Measurements from ENCODE around the gene LLGL2.

Gene LLGL2

DNA sequence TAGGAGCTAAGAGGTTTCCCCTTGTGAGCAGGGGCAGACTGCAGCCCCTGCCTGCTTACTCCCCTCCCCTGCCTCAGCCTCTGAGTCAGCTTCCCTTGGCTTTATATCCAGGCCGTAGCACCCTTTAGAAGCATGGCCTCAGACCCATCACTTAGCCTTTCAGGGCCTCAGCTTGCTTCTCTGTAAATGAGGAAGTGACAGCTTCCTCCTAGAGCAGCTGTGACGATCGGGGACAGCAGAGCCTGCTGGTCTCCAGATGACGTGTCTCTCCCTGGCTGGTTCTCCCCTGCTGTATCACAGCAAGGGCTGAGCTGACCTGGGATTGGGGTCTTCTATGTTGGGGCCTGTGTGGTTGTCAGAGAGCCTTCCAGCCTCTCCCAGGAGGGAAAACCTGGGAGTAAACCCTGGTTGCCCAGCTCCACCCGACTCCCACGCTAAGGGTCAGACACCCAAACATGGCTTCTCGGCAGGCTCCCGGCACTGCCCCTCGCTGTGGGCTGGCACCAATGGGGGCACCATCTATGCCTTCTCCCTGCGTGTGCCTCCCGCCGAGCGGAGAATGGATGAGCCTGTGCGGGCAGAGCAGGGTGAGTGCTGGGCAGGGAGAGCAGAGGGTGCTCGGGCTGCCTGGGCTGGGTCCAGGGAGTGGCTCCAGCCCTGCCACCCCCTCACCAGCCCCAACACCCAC, 45.8 kb downstream of the LLGL2 start:
- H3K4me3 ChIP-seq (ENCODE audit: low read depth, low read length) = no peak overlapping the region

DNA sequence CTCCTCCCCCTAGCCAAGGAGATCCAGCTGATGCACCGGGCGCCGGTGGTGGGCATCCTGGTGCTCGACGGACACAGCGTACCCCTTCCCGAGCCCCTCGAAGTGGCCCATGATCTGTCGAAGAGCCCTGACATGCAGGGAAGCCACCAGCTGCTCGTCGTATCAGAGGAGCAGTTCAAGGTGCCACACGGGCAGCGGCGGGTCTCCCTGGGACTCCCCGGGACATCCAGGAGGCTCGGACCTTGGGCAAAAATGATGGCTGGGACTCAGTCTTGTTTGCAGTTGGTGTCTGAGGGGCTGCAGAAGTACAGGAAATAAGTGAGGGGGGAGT, 46.4 kb downstream of the LLGL2 start:
- DNase-seq (ENCODE audit: low read depth, low spot score) = no peak
- TF ChIP-seq, protein P1, sequence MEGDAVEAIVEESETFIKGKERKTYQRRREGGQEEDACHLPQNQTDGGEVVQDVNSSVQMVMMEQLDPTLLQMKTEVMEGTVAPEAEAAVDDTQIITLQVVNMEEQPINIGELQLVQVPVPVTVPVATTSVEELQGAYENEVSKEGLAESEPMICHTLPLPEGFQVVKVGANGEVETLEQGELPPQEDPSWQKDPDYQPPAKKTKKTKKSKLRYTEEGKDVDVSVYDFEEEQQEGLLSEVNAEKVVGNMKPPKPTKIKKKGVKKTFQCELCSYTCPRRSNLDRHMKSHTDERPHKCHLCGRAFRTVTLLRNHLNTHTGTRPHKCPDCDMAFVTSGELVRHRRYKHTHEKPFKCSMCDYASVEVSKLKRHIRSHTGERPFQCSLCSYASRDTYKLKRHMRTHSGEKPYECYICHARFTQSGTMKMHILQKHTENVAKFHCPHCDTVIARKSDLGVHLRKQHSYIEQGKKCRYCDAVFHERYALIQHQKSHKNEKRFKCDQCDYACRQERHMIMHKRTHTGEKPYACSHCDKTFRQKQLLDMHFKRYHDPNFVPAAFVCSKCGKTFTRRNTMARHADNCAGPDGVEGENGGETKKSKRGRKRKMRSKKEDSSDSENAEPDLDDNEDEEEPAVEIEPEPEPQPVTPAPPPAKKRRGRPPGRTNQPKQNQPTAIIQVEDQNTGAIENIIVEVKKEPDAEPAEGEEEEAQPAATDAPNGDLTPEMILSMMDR (IDR thresholded peaks at IDR 0.05; ENCODE audit: insufficient read depth, low read length, missing control alignments) = no peak
- no peak overlapping the region for H3K4me3 ChIP-seq (ENCODE audit: low read depth, low read length)
- CTCF ChIA-PET = interaction anchor here (1.1 to 1.5 kb wide), 2 partner anchors 16 to 30 kb away, joined by 3 to 5 read pairs; no protein-coding TSS in a partner anchor
- POLR2A ChIA-PET = no interaction called here

More for the DNA sequence above, 45.8 kb downstream of the LLGL2 start:
- TF ChIP-seq, protein P1 (IDR thresholded peaks at IDR 0.05; ENCODE audit: insufficient read depth, low read length, missing control alignments) = no peak
- no peak for DNase-seq (ENCODE audit: low read depth, low spot score)
- POLR2A ChIA-PET = interaction anchor here (0.6 kb wide), 1 partner anchor 36 kb away, joined by 3 read pairs; no protein-coding TSS in a partner anchor
- CTCF ChIA-PET = interaction anchor here (0.9 to 1.5 kb wide), 3 partner anchors 17 to 62 kb away, joined by 3 to 5 read pairs (median 4); partner anchors contain the start of gene SMIM5

GRCh38 chr17:75572713-75573539, 47.4 kb downstream of the LLGL2 start:
- CTCF ChIA-PET = no interaction called here
- no peak for DNase-seq (ENCODE audit: low read depth, low spot score)
- H3K4me3 ChIP-seq (ENCODE audit: low read depth, low read length) = no peak overlapping the region
- POLR2A ChIA-PET = no interaction called here
- TF ChIP-seq, protein P1 (IDR thresholded peaks at IDR 0.05; ENCODE audit: insufficient read depth, low read length, missing control alignments) = no peak

DNA sequence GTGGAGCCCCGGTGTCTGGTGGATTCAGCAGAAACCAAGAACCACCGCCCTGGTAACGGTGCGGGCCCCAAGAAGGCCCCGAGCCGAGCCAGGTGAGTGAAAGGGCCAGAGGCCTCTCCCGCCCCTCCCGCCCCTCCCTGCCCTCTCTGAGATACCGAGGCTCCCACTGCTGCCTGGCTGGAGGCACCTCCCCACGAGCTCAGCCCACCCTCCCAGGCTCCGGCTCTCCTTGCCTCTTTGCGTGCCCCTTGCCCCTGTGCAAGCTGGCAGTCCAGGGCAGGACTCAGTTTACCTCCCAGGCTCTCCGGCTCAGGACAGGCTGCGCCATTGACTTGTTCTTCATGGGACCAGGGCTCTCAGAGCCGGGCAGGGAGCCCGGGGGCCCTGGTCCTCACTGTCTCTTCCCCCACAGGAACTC, 48.1 kb downstream of the LLGL2 start:
- no peak overlapping the region for H3K4me3 ChIP-seq (ENCODE audit: low read depth, low read length)
- ChIA-PET CTCF (no interaction called here), POLR2A (no interaction called here)
- no peak for DNase-seq (ENCODE audit: low read depth, low spot score)
- TF ChIP-seq, protein P1 (IDR thresholded peaks at IDR 0.05; ENCODE audit: insufficient read depth, low read length, missing control alignments) = no peak

GRCh38 chr17:75573994-75574393, 48.5 kb downstream of the LLGL2 start:
- TF ChIP-seq, protein P1 (IDR thresholded peaks at IDR 0.05; ENCODE audit: insufficient read depth, low read length, missing control alignments) = no peak
- H3K4me3 ChIP-seq (ENCODE audit: low read depth, low read length) = no peak overlapping the region
- POLR2A ChIA-PET = no interaction called here
- no peak for DNase-seq (ENCODE audit: low read depth, low spot score)
- CTCF ChIA-PET = no interaction called here

GRCh38 chr17:75574404-75575036, 49.0 kb downstream of the LLGL2 start:
- CTCF ChIA-PET = no interaction called here
- TF ChIP-seq, protein P1 (IDR thresholded peaks at IDR 0.05; ENCODE audit: insufficient read depth, low read length, missing control alignments) = no peak

More at GRCh38 chr17:75574404-75575036, 49.0 kb downstream of the LLGL2 start:
- POLR2A ChIA-PET = no interaction called here
- no peak overlapping the region for H3K4me3 ChIP-seq (ENCODE audit: low read depth, low read length)
- no peak for DNase-seq (ENCODE audit: low read depth, low spot score)
